ENCODE measurements around the gene PTPRD.

Gene PTPRD

GRCh38 chr9:10052916-10053315, 559.9 kb downstream of the PTPRD start:
- FAIRE-seq: no peak
- DNase-seq (ENCODE audit: insufficient read length, low spot score): no peak
- TF ChIP-seq CTCF (IDR thresholded peaks at IDR 0.05; ENCODE audit: insufficient read depth, missing control alignments): no peak

GRCh38 chr9:10052181-10052580, 560.6 kb downstream of the PTPRD start:
- TF ChIP-seq CTCF (IDR thresholded peaks at IDR 0.05; ENCODE audit: insufficient read depth, missing control alignments): no peak
- no peak for DNase-seq (ENCODE audit: insufficient read length, low spot score)
- no peak for FAIRE-seq

- DNase-seq (ENCODE audit: insufficient read length, low spot score): no peak
- no peak for FAIRE-seq
- TF ChIP-seq CTCF (IDR thresholded peaks at IDR 0.05; ENCODE audit: insufficient read depth, missing control alignments): no peak
Observed at GRCh38 chr9:10050016-10050415, 562.8 kb downstream of the PTPRD start.

- no peak for TF ChIP-seq CTCF (IDR thresholded peaks at IDR 0.05; ENCODE audit: insufficient read depth, missing control alignments)
- DNase-seq (ENCODE audit: insufficient read length, low spot score) (no peak), FAIRE-seq (no peak)
Observed at GRCh38 chr9:10048994-10049393, 563.8 kb downstream of the PTPRD start.

- DNase-seq (ENCODE audit: insufficient read length, low spot score) (no peak), FAIRE-seq (no peak)
- peak; percentile 68 for TF ChIP-seq CTCF (IDR thresholded peaks at IDR 0.05; ENCODE audit: insufficient read depth, missing control alignments)
Observed at GRCh38 chr9:10045598-10045997, 567.2 kb downstream of the PTPRD start.

GRCh38 chr9:10041726-10042229, 571.0 kb downstream of the PTPRD start:
- no peak for TF ChIP-seq CTCF (IDR thresholded peaks at IDR 0.05; ENCODE audit: insufficient read depth, missing control alignments)
- FAIRE-seq (no peak), DNase-seq (ENCODE audit: insufficient read length, low spot score) (no peak)

- no peak for DNase-seq (ENCODE audit: insufficient read length, low spot score)
Observed at GRCh38 chr9:10036095-10036494, 576.7 kb downstream of the PTPRD start.

More at GRCh38 chr9:10036095-10036494, 576.7 kb downstream of the PTPRD start:
- peak; percentile 87 for FAIRE-seq
- TF ChIP-seq CTCF (IDR thresholded peaks at IDR 0.05; ENCODE audit: insufficient read depth, missing control alignments): no peak
